GM12878 (cell line): ENCODE results near the gene TSNAX. TPM values are rescaled to one million over a fixed set of nuclear protein-coding genes. Genes with fewer than 3 reads are reported as not detected.

Experiments used
- BCL11A ChIP-seq: IDR thresholded peaks from 2 replicates; pipeline ENCODE4 v1.6.1; 2011; ENCODE audit warnings: low read depth, low read length
- BHLHE40 ChIP-seq, 2 experiments: fragments of 450-650 bp in 1 of 2; IDR thresholded peaks; 2 replicates each; pipeline ENCODE4 v1.6.1; 2011 to 2017; ENCODE audit warnings: low read depth in 2 of 2, borderline replicate concordance in 1 of 2, improper control_type of control experiment in 1 of 2, low read length in 1 of 2, mild to moderate bottlenecking in 1 of 2
- CBX5 ChIP-seq: sonication (generic); IDR thresholded peaks from 2 replicates; pipeline ENCODE4 v1.6.1; 2016; ENCODE audit warnings: low read depth, moderate library complexity, mild to moderate bottlenecking, inconsistent platforms
- CHD1 ChIP-seq: IDR thresholded peaks from 2 replicates; pipeline ENCODE4 v1.6.1; 2012; ENCODE audit warnings: low read depth, low read length, improper control_type of control experiment
- EP300 ChIP-seq, 2 experiments: fragments of 150-350 bp in 1 of 2; IDR thresholded peaks; 2 replicates each; pipeline ENCODE4 v1.6.1; 2011 to 2012; ENCODE audit warnings: low read depth in 2 of 2, low read length in 2 of 2, borderline replicate concordance in 1 of 2, improper control_type of control experiment in 1 of 2, inconsistent platforms in 1 of 2; ENCODE audit not compliant: control insufficient read depth in 1 of 2
- IKZF1 ChIP-seq: fragments of 450-650 bp; conservative IDR thresholded peaks from 2 replicates; pipeline ENCODE4 v1.6.1; 2017; ENCODE audit warnings: antibody characterized with exemption, mild to moderate bottlenecking
- MXI1 ChIP-seq: fragments of 150-350 bp; IDR thresholded peaks from 2 replicates; pipeline ENCODE4 v1.6.1; 2011; ENCODE audit warnings: low read depth, mild to moderate bottlenecking, inconsistent platforms, low read length, improper control_type of control experiment
- MYC ChIP-seq: IDR thresholded peaks from 2 replicates; pipeline ENCODE4 v1.6.1; 2011; ENCODE audit warnings: mild to moderate bottlenecking, low read length, moderate library complexity, inconsistent platforms; ENCODE audit not compliant: insufficient read depth, insufficient replicate concordance, insufficient read length, severe bottlenecking
- PAX5 ChIP-seq: IDR thresholded peaks from 2 replicates; pipeline ENCODE4 v1.6.1; 2011; ENCODE audit warnings: low read depth, low read length, borderline replicate concordance
- SIX5 ChIP-seq: IDR thresholded peaks from 2 replicates; pipeline ENCODE4 v1.6.1; 2011; ENCODE audit warnings: mild to moderate bottlenecking, low read depth, low read length, moderate library complexity; ENCODE audit not compliant: severe bottlenecking
- STAT1 ChIP-seq: fragments of 450-650 bp; conservative IDR thresholded peaks from 2 replicates; pipeline ENCODE4 v1.6.1; 2014; ENCODE audit warnings: antibody characterized with exemption, mild to moderate bottlenecking
- polyA plus RNA-seq, 11 experiments: library from polyadenylated mRNA; depleted of rRNA in 4 of 11; unstranded in 6 of 11; stranded (reverse) in 5 of 11; fragments of >200 nt; fragmentation: Nextera tagmentation in 4 of 11; fragmentation: Illumina TruSeq in 1 of 11; extraction: Ambion mirVana in 4 of 11; extraction: Trizol in 1 of 11; gene quantifications; 1 replicate in 1 of 11; 2 replicates in 10 of 11; pipeline versions ENCODE4 v1.2.1 to v1.2.3, GENCODE V29; 2011 to 2016; ENCODE audit warnings: inconsistent platforms in 2 of 11, missing spikeins in 2 of 11, low read depth in 1 of 11
- total RNA-seq, 4 experiments: library from RNA; depleted of rRNA in 3 of 4; stranded (reverse); fragments of >200 nt in 3 of 4; fragmentation: Illumina TruSeq in 1 of 4; extraction: Trizol in 1 of 4; gene quantifications; 2 replicates each; pipeline versions ENCODE4 v1.2.1 to v1.2.3, GENCODE V29; 2013 to 2021
- TF ChIP-seq, protein P1 (sequence below): fragments of 150-350 bp; IDR thresholded peaks from 2 replicates; pipeline ENCODE4 v1.6.1; 2016; ENCODE audit warnings: low read depth, low read length
- TF ChIP-seq, protein P2 (sequence below): fragments of 450-650 bp; IDR thresholded peaks from 2 replicates; pipeline ENCODE4 v1.6.1; 2017; ENCODE audit warnings: mild to moderate bottlenecking, moderate library complexity
- TF ChIP-seq, protein P3 (sequence below): fragments of 450-650 bp; IDR thresholded peaks from 2 replicates; pipeline ENCODE4 v1.6.1; 2018; ENCODE audit warnings: mild to moderate bottlenecking, low read depth, moderate library complexity; ENCODE audit not compliant: partially characterized antibody
- TF ChIP-seq, protein P4 (sequence below): IDR thresholded peaks from 2 replicates; pipeline ENCODE4 v1.6.1; 2011; ENCODE audit warnings: borderline replicate concordance, low read depth, mild to moderate bottlenecking, moderate library complexity, low read length; ENCODE audit not compliant: insufficient read depth, poor library complexity, severe bottlenecking

Gene TSNAX
- total and polyA plus RNA-seq, 10 of the 15 experiments (the other 5 are each of a cell fraction or from before 2014, with no cell fraction given): 24.8 to 49.7 (median 35.6) TPM

DNA sequence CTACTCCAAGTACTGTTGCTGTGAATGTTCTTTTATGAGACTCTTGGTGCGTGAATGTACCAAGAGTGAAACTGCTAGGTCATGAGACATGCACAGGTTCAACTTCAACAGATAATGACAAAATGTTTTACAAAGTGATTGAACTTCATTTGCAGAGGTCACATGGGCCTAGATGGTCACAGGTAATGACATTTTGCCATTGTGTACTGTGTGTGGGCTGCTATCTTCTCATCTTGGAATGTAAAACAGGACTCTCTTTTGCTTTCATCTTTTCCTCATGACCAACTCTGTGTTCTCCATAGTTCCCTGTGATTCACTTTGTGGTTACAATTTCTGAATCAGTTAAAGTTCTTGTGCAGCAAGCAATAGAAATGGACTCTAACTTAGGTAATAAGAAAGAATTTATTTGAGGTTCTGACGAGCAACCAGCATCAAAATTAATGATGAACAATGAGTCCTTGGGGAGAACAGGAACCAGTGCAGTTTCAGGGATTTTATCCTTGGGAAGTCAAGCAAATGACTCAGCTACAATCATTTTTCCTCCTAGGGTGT, 16.2 kb upstream of the TSNAX start (continued):
- TF ChIP-seq IKZF1 (peak; percentile 48; the same call in 1 of the 2 replicates), BCL11A (no peak), MXI1 (no peak), MYC (no peak), EP300 (IDR thresholded peaks at IDR 0.05; ENCODE audit: borderline replicate concordance in 1 of 2, control insufficient read depth in 1 of 2, low read depth in 2 of 2, low read length in 2 of 2) (no peak; a peak in 1 of 4 replicates), CBX5 (no peak), BHLHE40 (IDR thresholded peaks at IDR 0.05; ENCODE audit: borderline replicate concordance in 1 of 2, low read depth in 2 of 2, low read length in 1 of 2) (peak; percentile 11 to 45; a peak in 1 of 4 replicates), SIX5 (no peak), CHD1 (no peak), STAT1 (no peak), PAX5 (no peak)
- TF ChIP-seq, protein P1, sequence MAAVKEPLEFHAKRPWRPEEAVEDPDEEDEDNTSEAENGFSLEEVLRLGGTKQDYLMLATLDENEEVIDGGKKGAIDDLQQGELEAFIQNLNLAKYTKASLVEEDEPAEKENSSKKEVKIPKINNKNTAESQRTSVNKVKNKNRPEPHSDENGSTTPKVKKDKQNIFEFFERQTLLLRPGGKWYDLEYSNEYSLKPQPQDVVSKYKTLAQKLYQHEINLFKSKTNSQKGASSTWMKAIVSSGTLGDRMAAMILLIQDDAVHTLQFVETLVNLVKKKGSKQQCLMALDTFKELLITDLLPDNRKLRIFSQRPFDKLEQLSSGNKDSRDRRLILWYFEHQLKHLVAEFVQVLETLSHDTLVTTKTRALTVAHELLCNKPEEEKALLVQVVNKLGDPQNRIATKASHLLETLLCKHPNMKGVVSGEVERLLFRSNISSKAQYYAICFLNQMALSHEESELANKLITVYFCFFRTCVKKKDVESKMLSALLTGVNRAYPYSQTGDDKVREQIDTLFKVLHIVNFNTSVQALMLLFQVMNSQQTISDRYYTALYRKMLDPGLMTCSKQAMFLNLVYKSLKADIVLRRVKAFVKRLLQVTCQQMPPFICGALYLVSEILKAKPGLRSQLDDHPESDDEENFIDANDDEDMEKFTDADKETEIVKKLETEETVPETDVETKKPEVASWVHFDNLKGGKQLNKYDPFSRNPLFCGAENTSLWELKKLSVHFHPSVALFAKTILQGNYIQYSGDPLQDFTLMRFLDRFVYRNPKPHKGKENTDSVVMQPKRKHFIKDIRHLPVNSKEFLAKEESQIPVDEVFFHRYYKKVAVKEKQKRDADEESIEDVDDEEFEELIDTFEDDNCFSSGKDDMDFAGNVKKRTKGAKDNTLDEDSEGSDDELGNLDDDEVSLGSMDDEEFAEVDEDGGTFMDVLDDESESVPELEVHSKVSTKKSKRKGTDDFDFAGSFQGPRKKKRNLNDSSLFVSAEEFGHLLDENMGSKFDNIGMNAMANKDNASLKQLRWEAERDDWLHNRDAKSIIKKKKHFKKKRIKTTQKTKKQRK: no peak
- TF ChIP-seq, protein P2, sequence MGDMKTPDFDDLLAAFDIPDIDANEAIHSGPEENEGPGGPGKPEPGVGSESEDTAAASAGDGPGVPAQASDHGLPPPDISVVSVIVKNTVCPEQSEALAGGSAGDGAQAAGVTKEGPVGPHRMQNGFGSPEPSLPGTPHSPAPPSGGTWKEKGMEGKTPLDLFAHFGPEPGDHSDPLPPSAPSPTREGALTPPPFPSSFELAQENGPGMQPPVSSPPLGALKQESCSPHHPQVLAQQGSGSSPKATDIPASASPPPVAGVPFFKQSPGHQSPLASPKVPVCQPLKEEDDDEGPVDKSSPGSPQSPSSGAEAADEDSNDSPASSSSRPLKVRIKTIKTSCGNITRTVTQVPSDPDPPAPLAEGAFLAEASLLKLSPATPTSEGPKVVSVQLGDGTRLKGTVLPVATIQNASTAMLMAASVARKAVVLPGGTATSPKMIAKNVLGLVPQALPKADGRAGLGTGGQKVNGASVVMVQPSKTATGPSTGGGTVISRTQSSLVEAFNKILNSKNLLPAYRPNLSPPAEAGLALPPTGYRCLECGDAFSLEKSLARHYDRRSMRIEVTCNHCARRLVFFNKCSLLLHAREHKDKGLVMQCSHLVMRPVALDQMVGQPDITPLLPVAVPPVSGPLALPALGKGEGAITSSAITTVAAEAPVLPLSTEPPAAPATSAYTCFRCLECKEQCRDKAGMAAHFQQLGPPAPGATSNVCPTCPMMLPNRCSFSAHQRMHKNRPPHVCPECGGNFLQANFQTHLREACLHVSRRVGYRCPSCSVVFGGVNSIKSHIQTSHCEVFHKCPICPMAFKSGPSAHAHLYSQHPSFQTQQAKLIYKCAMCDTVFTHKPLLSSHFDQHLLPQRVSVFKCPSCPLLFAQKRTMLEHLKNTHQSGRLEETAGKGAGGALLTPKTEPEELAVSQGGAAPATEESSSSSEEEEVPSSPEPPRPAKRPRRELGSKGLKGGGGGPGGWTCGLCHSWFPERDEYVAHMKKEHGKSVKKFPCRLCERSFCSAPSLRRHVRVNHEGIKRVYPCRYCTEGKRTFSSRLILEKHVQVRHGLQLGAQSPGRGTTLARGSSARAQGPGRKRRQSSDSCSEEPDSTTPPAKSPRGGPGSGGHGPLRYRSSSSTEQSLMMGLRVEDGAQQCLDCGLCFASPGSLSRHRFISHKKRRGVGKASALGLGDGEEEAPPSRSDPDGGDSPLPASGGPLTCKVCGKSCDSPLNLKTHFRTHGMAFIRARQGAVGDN: 0 out of 2 replicates have a peak, but pooled peaks have one; percentile 42
- TF ChIP-seq, protein P3, sequence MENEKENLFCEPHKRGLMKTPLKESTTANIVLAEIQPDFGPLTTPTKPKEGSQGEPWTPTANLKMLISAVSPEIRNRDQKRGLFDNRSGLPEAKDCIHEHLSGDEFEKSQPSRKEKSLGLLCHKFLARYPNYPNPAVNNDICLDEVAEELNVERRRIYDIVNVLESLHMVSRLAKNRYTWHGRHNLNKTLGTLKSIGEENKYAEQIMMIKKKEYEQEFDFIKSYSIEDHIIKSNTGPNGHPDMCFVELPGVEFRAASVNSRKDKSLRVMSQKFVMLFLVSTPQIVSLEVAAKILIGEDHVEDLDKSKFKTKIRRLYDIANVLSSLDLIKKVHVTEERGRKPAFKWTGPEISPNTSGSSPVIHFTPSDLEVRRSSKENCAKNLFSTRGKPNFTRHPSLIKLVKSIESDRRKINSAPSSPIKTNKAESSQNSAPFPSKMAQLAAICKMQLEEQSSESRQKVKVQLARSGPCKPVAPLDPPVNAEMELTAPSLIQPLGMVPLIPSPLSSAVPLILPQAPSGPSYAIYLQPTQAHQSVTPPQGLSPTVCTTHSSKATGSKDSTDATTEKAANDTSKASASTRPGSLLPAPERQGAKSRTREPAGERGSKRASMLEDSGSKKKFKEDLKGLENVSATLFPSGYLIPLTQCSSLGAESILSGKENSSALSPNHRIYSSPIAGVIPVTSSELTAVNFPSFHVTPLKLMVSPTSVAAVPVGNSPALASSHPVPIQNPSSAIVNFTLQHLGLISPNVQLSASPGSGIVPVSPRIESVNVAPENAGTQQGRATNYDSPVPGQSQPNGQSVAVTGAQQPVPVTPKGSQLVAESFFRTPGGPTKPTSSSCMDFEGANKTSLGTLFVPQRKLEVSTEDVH: no peak
- TF ChIP-seq, protein P4, sequence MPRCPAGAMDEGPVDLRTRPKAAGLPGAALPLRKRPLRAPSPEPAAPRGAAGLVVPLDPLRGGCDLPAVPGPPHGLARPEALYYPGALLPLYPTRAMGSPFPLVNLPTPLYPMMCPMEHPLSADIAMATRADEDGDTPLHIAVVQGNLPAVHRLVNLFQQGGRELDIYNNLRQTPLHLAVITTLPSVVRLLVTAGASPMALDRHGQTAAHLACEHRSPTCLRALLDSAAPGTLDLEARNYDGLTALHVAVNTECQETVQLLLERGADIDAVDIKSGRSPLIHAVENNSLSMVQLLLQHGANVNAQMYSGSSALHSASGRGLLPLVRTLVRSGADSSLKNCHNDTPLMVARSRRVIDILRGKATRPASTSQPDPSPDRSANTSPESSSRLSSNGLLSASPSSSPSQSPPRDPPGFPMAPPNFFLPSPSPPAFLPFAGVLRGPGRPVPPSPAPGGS: no peak
